ENCODE data around the gene SYNPO2.

Gene SYNPO2

GRCh38 chr4:118881512-118882146 is 7.0 kb upstream of the SYNPO2 start:
- DNase-seq (ENCODE audit: low read depth in 2 of 2, low spot score in 1 of 2) = no peak

GRCh38 chr4:118883861-118884260 is 4.8 kb upstream of the SYNPO2 start:
- DNase-seq (ENCODE audit: low read depth in 2 of 2, low spot score in 1 of 2) = no peak

- no peak for DNase-seq (ENCODE audit: low read depth in 2 of 2, low spot score in 1 of 2)
Measured at GRCh38 chr4:118884716-118885115, 3.9 kb upstream of the SYNPO2 start.

GRCh38 chr4:118889312-118889691 is 648 bp downstream of the SYNPO2 start:
- no peak for DNase-seq (ENCODE audit: low read depth in 2 of 2, low spot score in 1 of 2)

- DNase-seq (ENCODE audit: low read depth in 2 of 2, low spot score in 1 of 2) = no peak
Measured at GRCh38 chr4:118894034-118894433, 5.4 kb downstream of the SYNPO2 start.

GRCh38 chr4:118898221-118898620 is 9.6 kb downstream of the SYNPO2 start:
- no peak for DNase-seq (ENCODE audit: low read depth in 2 of 2, low spot score in 1 of 2)

GRCh38 chr4:118898684-118899138 is 10.1 kb downstream of the SYNPO2 start:
- DNase-seq (ENCODE audit: low read depth in 2 of 2, low spot score in 1 of 2) = no peak

GRCh38 chr4:118904418-118904817 is 15.8 kb downstream of the SYNPO2 start:
- DNase-seq (ENCODE audit: low read depth in 2 of 2, low spot score in 1 of 2) = no peak

GRCh38 chr4:118904935-118905334 is 16.3 kb downstream of the SYNPO2 start:
- DNase-seq (ENCODE audit: low read depth in 2 of 2, low spot score in 1 of 2) = no peak

GRCh38 chr4:118905566-118905965 is 16.9 kb downstream of the SYNPO2 start:
- no peak for DNase-seq (ENCODE audit: low read depth in 2 of 2, low spot score in 1 of 2)

GRCh38 chr4:118909173-118909956 is 20.7 kb downstream of the SYNPO2 start:
- no peak for DNase-seq (ENCODE audit: low read depth in 2 of 2, low spot score in 1 of 2)

GRCh38 chr4:118910221-118910620 is 21.6 kb downstream of the SYNPO2 start:
- no peak for DNase-seq (ENCODE audit: low read depth in 2 of 2, low spot score in 1 of 2)

- DNase-seq (ENCODE audit: low read depth in 2 of 2, low spot score in 1 of 2) = no peak
Measured at GRCh38 chr4:118911238-118911703, 22.6 kb downstream of the SYNPO2 start.

- no peak for DNase-seq (ENCODE audit: low read depth in 2 of 2, low spot score in 1 of 2)
Measured at GRCh38 chr4:118915468-118915867, 26.8 kb downstream of the SYNPO2 start.

GRCh38 chr4:118916691-118917289 is 28.1 kb downstream of the SYNPO2 start:
- DNase-seq (ENCODE audit: low read depth in 2 of 2, low spot score in 1 of 2) = no peak

- DNase-seq (ENCODE audit: low read depth in 2 of 2, low spot score in 1 of 2) = no peak
Measured at GRCh38 chr4:118917582-118917981, 28.9 kb downstream of the SYNPO2 start.

GRCh38 chr4:118918388-118918787 is 29.7 kb downstream of the SYNPO2 start:
- no peak for DNase-seq (ENCODE audit: low read depth in 2 of 2, low spot score in 1 of 2)

- no peak for DNase-seq (ENCODE audit: low read depth in 2 of 2, low spot score in 1 of 2)
Measured at GRCh38 chr4:118920247-118920646, 31.6 kb downstream of the SYNPO2 start.

GRCh38 chr4:118921786-118922185 is 33.1 kb downstream of the SYNPO2 start:
- no peak for DNase-seq (ENCODE audit: low read depth in 2 of 2, low spot score in 1 of 2)

GRCh38 chr4:118923891-118924290 is 35.2 kb downstream of the SYNPO2 start:
- DNase-seq (ENCODE audit: low read depth in 2 of 2, low spot score in 1 of 2) = no peak

- DNase-seq (ENCODE audit: low read depth in 2 of 2, low spot score in 1 of 2) = no peak
Measured at GRCh38 chr4:118927974-118928373, 39.3 kb downstream of the SYNPO2 start.

GRCh38 chr4:118930255-118930654 is 41.6 kb downstream of the SYNPO2 start:
- DNase-seq (ENCODE audit: low read depth in 2 of 2, low spot score in 1 of 2) = no peak
